Stimulated activated CD4-positive, alpha-beta T cell treated with anti-CD3 and anti-CD28 coated beads, Interleukin-15, amount 100 ng/mL, for 24 hours (primary cell): ENCODE results near the gene ALG11.
"Not testable (repeated sequence)": the region's sequence is repeated elsewhere in the genome, so short reads cannot be mapped to it uniquely, and the experiment has no call there.

ENCODE experiments used
- DNase-seq: peaks from one replicate; pipeline ENCODE4 v3.0.0-alpha.2; 2020

The ALG11 gene

DNA sequence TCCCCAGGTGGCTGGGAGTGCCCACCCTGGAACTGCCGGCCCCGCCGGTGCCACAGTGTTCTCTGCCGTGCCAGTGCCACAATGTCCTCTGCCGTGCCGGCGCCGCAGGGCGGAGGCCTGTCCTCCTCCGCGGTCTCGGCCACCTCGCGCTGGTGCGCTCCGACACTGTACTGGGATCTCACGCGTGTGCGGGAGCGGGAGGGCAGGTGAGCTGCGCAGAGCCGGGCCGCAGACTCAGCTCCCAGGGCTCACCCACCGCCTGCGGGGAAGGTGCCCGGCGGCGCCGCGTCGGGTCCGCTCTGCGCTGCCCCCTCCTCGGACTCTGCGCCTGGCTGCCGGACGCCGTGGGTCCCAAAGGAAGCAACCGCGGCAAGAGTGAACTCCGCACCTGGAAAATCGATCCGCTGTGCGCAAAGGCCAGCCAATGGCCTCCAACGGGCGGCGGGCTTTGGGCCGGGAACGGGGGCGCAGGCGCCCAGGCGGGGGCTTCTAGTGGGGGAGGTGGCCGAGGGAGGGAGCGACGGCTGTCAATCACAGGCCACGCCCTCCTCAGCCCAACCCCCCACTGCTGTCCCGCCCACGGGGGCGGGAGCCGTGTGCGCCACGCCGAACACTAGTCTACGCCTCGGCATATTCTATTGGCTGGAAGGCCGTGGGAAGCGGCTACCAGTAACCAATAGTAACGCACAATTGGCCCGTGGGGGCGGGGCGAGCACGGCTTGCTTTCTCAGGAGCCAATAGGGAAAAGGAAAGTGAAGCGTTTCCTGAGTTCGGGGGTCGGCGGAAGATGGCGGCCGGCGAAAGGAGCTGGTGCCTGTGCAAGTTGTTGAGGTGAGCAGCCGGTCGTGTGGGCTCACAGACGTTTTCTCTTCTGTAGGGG is at the start of gene ALG11:
Gene ALG11, plus strand, starts transcription at position 767 of the 880 bp plus-strand sequence. Its CDS starts 21 bp downstream, at position 788.
- peak; percentile 100 for DNase-seq

- no peak for DNase-seq
These were observed 46.0 kb upstream of the ALG11 start for GRCh38 chr13:51966186-51966585.

- no peak for DNase-seq
These were observed 44.4 kb upstream of the ALG11 start for GRCh38 chr13:51967482-51968446.

GRCh38 chr13:51970349-51970748 is 41.8 kb upstream of the ALG11 start:
- DNase-seq: no peak

DNA sequence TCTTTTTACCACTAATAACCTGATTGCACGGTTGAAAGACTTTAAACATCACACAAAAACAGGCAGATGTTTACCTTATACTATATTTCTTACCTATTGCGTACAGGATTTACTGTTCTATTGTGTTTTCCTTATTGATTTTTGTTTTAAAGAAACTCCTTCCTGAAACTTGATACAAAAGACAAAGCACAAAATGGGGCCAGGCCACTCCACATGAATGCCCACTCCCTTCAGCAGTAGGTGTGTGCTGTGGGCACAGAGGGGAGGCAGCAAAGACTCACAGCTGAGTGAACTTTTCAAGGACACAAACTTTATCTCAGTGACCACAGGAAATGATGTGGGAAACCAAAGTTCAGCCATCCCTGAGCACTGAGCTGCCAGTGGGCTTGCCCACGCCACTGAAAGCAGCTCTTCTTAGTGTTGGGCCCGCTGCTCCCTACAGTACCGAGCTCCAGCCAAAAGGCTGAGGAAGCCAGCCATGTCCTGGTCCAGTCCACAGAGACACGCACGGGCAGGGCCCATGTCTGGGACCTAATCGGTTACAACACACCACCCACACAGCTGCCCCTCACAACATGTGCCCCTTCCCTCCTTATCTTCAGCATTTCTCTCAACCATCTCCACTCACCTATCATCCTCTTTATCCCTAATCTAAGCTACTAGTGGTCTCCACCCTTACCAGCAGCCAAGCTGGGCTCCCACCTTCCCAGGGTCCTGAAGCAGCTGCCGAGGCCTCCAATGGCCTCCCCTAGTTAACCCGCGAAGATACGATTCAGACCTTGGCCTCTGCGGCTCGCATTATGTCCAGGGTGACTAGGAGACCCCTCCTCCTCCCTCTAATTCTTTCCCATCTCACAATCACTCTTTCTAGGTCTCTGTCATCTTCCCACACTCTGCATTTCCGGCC is 40.4 kb upstream of the ALG11 start:
- no peak for DNase-seq

DNA sequence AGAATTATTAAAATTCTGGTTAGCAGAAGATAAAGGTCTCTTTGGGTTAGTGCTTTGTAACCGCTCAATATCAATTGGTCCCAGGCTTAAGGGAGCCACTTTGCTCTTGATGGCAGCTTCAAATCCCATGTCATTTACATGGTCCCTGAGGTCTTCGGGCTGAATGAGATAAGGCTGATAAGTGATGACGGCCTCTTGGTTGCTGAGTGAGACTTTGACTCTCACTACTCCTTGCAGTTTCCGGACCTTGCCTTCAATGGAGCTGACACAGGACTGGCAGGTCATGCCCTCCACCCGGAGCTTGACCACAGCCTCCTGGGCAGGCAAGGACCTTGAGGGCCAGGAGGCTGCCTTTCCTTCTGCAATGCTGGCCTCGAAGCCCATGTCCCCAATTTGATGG is 37.7 kb upstream of the ALG11 start:
- DNase-seq: no peak

- no peak for DNase-seq
These were observed 35.8 kb upstream of the ALG11 start for GRCh38 chr13:51976423-51976822.

GRCh38 chr13:51976890-51977289 is 35.3 kb upstream of the ALG11 start:
- no peak for DNase-seq

GRCh38 chr13:51977625-51978024 is 34.6 kb upstream of the ALG11 start:
- DNase-seq: no peak

DNA sequence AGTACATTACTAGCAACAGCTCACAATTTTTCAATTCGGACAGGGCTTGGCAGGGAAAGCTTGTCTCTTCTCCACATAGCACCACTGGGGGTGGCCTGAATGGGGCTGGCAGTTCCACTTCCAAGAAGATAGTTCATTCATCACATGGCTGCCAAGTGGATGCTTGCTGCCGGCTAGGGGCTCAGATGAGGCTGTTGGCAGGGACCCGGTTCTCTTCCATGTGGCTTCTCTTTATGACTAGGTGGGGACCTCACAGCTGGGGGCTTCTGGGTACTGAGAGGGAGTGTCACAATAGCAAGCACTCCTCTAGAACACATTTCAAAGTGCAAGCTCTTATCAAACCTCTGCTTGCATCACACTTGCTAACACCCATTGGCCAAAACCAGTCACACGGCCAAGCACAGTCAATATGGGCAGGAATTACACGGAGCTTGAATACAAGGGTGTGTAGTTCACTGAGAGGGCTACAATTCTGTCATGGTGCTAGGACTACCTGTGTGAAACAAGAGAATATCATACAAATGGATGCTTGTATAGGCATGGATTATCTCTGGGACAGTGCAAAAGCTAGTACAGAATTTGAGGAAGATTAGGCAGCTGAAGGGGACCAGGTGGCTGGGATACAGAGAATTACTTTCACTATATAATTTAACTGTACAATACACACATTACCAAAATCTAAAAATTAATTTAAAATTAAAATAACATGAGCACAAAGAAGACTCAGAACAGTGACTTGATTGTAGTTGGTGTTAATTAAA is 33.2 kb upstream of the ALG11 start:
- no peak for DNase-seq

DNA sequence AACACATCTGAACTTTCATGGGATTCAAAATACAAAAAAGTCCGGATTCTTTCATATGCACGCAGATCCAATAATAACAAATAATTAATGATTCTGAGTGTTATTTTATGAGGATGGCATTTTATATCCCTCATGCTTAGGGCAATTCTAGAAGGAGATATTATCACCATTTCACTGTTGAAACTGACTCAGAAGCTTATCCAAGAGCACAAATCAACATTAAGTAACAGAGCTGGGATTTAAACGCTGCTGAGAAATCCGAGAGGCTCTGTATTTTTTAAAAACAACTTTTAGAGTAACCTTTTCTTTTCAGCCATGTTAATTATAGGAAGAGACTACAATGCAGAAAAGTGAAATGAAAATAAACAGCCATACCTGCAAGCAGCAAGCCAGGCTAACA is 31.3 kb upstream of the ALG11 start:
- no peak for DNase-seq

GRCh38 chr13:51981355-51981754 is 30.8 kb upstream of the ALG11 start:
- no peak for DNase-seq

DNA sequence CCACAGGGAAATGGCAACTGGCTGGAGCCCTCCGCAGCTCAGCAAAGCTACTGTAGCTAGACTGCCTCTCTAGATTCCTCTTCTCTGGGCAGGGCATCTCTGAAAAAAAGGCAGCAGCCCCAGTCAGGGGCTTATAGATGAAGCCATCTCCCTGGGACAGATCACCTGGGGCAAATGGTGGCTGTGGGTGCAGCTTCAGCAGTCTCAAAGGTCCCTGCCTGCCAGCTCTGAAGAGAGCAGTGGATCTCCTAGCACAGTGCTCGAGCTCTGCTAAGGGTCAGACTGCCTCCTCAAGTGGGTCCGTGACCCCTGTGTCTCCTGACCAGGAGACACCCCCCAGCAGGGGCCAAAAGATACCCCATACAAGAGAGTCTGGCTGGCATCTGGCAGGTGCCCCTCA is 28.9 kb upstream of the ALG11 start:
- not testable (repeated sequence) for DNase-seq

GRCh38 chr13:51984904-51985303 is 27.3 kb upstream of the ALG11 start:
- DNase-seq: not testable (repeated sequence)

- no peak for DNase-seq
These were observed 23.1 kb upstream of the ALG11 start for GRCh38 chr13:51988988-51989618.

- no peak for DNase-seq
These were observed 18.5 kb upstream of the ALG11 start for GRCh38 chr13:51993713-51994112.

- DNase-seq: no peak
These were observed 16.3 kb upstream of the ALG11 start for GRCh38 chr13:51995677-51996551.

GRCh38 chr13:51996641-51997040 is 15.6 kb upstream of the ALG11 start:
- no peak for DNase-seq

GRCh38 chr13:51997186-51997585 is 15.0 kb upstream of the ALG11 start:
- DNase-seq: no peak

GRCh38 chr13:51997641-51998330 is 14.4 kb upstream of the ALG11 start:
- no peak for DNase-seq
